Endothelial cell of umbilical vein (primary cell): ENCODE results near the gene NOTCH3. TPM values are rescaled to one million over a fixed set of nuclear protein-coding genes. Genes with fewer than 3 reads are reported as not detected.

Experiments used
- BruUV-seq: library from RNA; stranded (reverse); fragments of 400-500 nt; replicated peaks from 2 replicates; lab custom pipeline; 2021; lab: Mats Ljungman, UMichigan
- CTCF ChIA-PET: fragments of 300-600, 350-600 bp; sonication (Branson Sonifier 250); formaldehyde crosslinking; loops from one replicate; lab custom pipeline; 2021; ENCODE audit warnings: antibody characterized with exemption, inconsistent platforms; lab: Charles Lee
- POLR2A ChIA-PET: fragments of 300-600, 350-600 bp; sonication (Branson Sonifier 250); formaldehyde crosslinking; loops from one replicate; lab custom pipeline; 2021; ENCODE audit warnings: antibody characterized with exemption, inconsistent platforms; lab: Charles Lee
- DNase-seq: peaks from one replicate; pipeline ENCODE4 v3.0.0-alpha.2; 2011; ENCODE audit warnings: low read depth, low spot score
- FAIRE-seq: peaks from 2 replicates; lab custom pipeline; 2011; peaks lifted over from hg19 to GRCh38; lab: Jason Lieb, UNC
- H2AFZ ChIP-seq: 2 replicates; pipeline ENCODE4 v1.6.0; 2012; ENCODE audit warnings: low read depth, low read length, control low read depth, inconsistent platforms
- H3K27ac ChIP-seq: 2 replicates; pipeline ENCODE4 v1.5.1; 2011; ENCODE audit warnings: low read depth, mild to moderate bottlenecking, control low read depth, low read length, moderate library complexity; ENCODE audit not compliant: insufficient read depth
- H3K27me3 ChIP-seq, 2 experiments: 2 replicates each; pipeline versions ENCODE4 v1.6.0 to v1.6.1; 2011; ENCODE audit warnings: low read length in 2 of 2, mixed read lengths in 1 of 2; ENCODE audit not compliant: control insufficient read depth in 2 of 2, insufficient read depth in 2 of 2
- H3K36me3 ChIP-seq, 2 experiments: 2 replicates in 1 of 2; 3 replicates in 1 of 2; pipeline ENCODE4 v1.5.1; 2011; ENCODE audit warnings: low read length in 2 of 2, mild to moderate bottlenecking in 1 of 2, moderate library complexity in 1 of 2; ENCODE audit not compliant: control insufficient read depth in 2 of 2, insufficient read depth in 2 of 2; ENCODE audit errors: extremely low read depth in 1 of 2
- H3K4me1 ChIP-seq: 3 replicates; pipeline ENCODE4 v1.5.1; 2011; ENCODE audit warnings: mild to moderate bottlenecking, low read length; ENCODE audit not compliant: control insufficient read depth, insufficient read depth; ENCODE audit errors: extremely low read depth
- H3K4me2 ChIP-seq: 2 replicates; pipeline ENCODE4 v1.6.1; 2011; ENCODE audit warnings: low read length, control low read depth, mixed read lengths; ENCODE audit not compliant: insufficient read depth
- H3K4me3 ChIP-seq, 3 experiments: fragments of 200-600 bp in 1 of 3; sonication (generic), shearing (Covaris generic) in 1 of 3; replicated peaks in 1 of 3; 2 replicates each; pipeline ENCODE4 v1.5.1; 2011 to 2016; ENCODE audit warnings: control low read depth in 3 of 3, low read length in 3 of 3, mild to moderate bottlenecking in 2 of 3, inconsistent platforms in 1 of 3, low read depth in 1 of 3, moderate library complexity in 1 of 3; ENCODE audit not compliant: insufficient read depth in 1 of 3
- H3K79me2 ChIP-seq: 2 replicates; pipeline ENCODE4 v1.6.0; 2012; ENCODE audit warnings: low read length, inconsistent platforms; ENCODE audit not compliant: control insufficient read depth, insufficient read depth
- H3K9ac ChIP-seq: replicated peaks from 2 replicates; pipeline ENCODE3; 2011; ENCODE audit warnings: low read length, control low read depth; ENCODE audit not compliant: insufficient read depth; ENCODE audit errors: extremely low read depth
- H3K9me1 ChIP-seq: replicated peaks from 3 replicates; pipeline ENCODE4 v1.6.0; 2011; ENCODE audit warnings: mild to moderate bottlenecking, low read length; ENCODE audit not compliant: control insufficient read depth, insufficient read depth; ENCODE audit errors: extremely low read depth
- H3K9me3 ChIP-seq: replicated peaks from 2 replicates; pipeline ENCODE4 v1.5.1; 2012; ENCODE audit warnings: low read length, inconsistent platforms; ENCODE audit not compliant: control insufficient read depth, insufficient read depth
- H4K20me1 ChIP-seq: replicated peaks from 2 replicates; pipeline ENCODE3; 2011; ENCODE audit warnings: mild to moderate bottlenecking, low read length; ENCODE audit not compliant: control insufficient read depth, insufficient read depth; ENCODE audit errors: extremely low read depth
- EZH2 ChIP-seq: IDR thresholded peaks from 2 replicates; pipeline ENCODE4 v1.6.1; 2012; ENCODE audit warnings: borderline replicate concordance, low read depth, mild to moderate bottlenecking, moderate library complexity, low read length, inconsistent platforms; ENCODE audit not compliant: severe bottlenecking
- FOS ChIP-seq: IDR thresholded peaks from 2 replicates; pipeline ENCODE4 v1.6.1; 2011; ENCODE audit warnings: mild to moderate bottlenecking, low read length, moderate library complexity, borderline replicate concordance; ENCODE audit not compliant: insufficient read depth
- GATA2 ChIP-seq: IDR thresholded peaks from 2 replicates; pipeline ENCODE4 v1.7.0; 2011; ENCODE audit warnings: low read depth, mild to moderate bottlenecking, moderate library complexity, mixed read lengths, low read length; ENCODE audit not compliant: insufficient read length, insufficient read depth
- JUN ChIP-seq: IDR thresholded peaks from 2 replicates; pipeline ENCODE4 v1.6.1; 2011; ENCODE audit warnings: borderline replicate concordance, low read depth; ENCODE audit not compliant: insufficient read length, insufficient read depth
- POLR2A ChIP-seq: IDR thresholded peaks from 2 replicates; pipeline ENCODE4 v1.6.1; 2012; ENCODE audit warnings: low read depth, mild to moderate bottlenecking, control low read depth, low read length
- dilution Hi-C: fragments of 300-500 bp; cut with MboI; formaldehyde crosslinking; loops from one replicate; pipeline ENCODE4 v1.15.0; 2019; ENCODE audit warnings: low sequenced_read_pairs; ENCODE audit not compliant: extremely low pct_ligation_motif_present
- intact Hi-C: fragments of 100-400 bp; cut with micrococcal nuclease; formaldehyde crosslinking; loops from one replicate; pipeline ENCODE4 v1.10.0; 2022
- polyA plus RNA-seq, 4 experiments: library from polyadenylated mRNA; depleted of rRNA in 3 of 4; stranded (reverse) in 3 of 4; unstranded in 1 of 4; fragments of >200 nt; gene quantifications; 2 replicates each; pipeline versions ENCODE4 v1.2.1 to v1.2.3, GENCODE V29; 2011 to 2012; ENCODE audit warnings: missing spikeins in 1 of 4
- total RNA-seq: library from RNA; stranded (reverse); gene quantifications from 2 replicates; pipeline ENCODE4 v1.2.3, GENCODE V29; 2021

NOTCH3 gene
- total and polyA plus RNA-seq, 2 donors (not counting 3 experiments of a cell fraction or from before 2014, with no cell fraction given): 0.63 to 1.5 TPM

DNA sequence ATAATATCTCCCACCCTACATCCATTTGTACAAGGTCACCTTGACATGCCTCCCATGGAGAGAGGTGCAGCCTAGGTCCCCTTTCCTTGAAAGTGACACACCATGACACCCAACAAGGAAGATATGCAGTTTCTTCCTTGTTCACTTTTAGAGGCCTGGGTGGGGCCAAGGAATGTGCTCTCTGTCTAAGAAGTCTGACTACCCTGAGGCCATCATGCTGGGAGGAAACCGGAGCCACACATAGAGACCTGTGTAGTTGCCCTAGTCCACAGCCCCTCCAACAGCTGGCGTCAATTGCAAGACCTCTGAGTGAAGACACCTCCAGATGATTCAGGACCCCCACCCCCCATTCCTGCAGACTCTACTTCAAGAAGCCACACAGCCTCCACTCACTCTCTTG lies 82.5 kb downstream of the NOTCH3 start:
- TF ChIP-seq GATA2: no peak
- no peak overlapping the region for H3K27ac ChIP-seq
- no peak overlapping the region for H3K4me2 ChIP-seq
- intact Hi-C loops: no loop called here
- no peak overlapping the region for H2AFZ ChIP-seq
- no peaks in the 10 kb centered on the region for H3K27me3 ChIP-seq
- no peak overlapping the region for H3K4me3 ChIP-seq
- no peaks in the 10 kb centered on the region for H3K9me3 ChIP-seq
- H3K9ac ChIP-seq: no peak overlapping the region
- H3K36me3 ChIP-seq: peaks cover 24 to 62% of the 10 kb centered on the region in 2 experiments
- H3K79me2 ChIP-seq: no peaks in the 10 kb centered on the region
- FAIRE-seq (no peak), DNase-seq (no peak)
- dilution Hi-C loops: no loop called here
- no peaks in the 10 kb centered on the region for H3K4me1 ChIP-seq
- no peaks in the 10 kb centered on the region for H4K20me1 ChIP-seq
- no peaks in the 10 kb centered on the region for H3K9me1 ChIP-seq
- POLR2A ChIA-PET: no interaction called here
- BruUV-seq: no TSS peak
- CTCF ChIA-PET: no interaction called here

DNA sequence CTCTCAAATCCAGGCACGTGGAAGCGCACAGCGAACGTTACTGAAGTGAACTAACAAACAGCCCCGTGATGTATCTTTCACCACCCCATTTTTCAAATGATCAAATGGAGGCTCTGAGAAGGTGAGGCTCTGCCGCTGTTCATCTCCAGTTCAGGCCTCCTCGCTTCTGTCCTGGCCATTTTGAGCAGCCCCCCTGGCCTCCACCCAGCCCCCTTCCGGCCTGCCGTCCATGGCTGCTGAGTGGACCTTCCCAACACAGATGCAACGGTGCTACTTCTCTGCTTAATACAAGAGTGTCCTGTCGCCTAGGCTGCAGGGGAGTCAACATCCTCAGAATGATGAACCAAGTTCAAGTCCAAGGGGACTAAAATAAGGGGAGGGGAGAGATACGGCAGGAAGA lies 83.9 kb downstream of the NOTCH3 start:
- H3K27ac ChIP-seq: no peak overlapping the region
- peaks cover 33 to 62% of the 10 kb centered on the region in 2 experiments for H3K36me3 ChIP-seq
- intact Hi-C loops (no loop called here), dilution Hi-C loops (no loop called here)
- no peak for FAIRE-seq
- H3K27me3 ChIP-seq: no peaks in the 10 kb centered on the region
- DNase-seq: no peak
- no peaks in the 10 kb centered on the region for H3K79me2 ChIP-seq
- no peaks in the 10 kb centered on the region for H3K4me1 ChIP-seq
- no peak overlapping the region for H3K9ac ChIP-seq
- no peak overlapping the region for H3K4me2 ChIP-seq
- no TSS peak for BruUV-seq
- POLR2A ChIA-PET: no interaction called here
- H3K9me1 ChIP-seq: no peaks in the 10 kb centered on the region
- CTCF ChIA-PET: no interaction called here
- no peak overlapping the region for H2AFZ ChIP-seq
- no peaks in the 10 kb centered on the region for H4K20me1 ChIP-seq
- TF ChIP-seq EZH2 (no peak), GATA2 (no peak), POLR2A (no peak), FOS (no peak), JUN (no peak)
- H3K4me3 ChIP-seq: no peak overlapping the region
- H3K9me3 ChIP-seq: no peaks in the 10 kb centered on the region
